Calu3 (cell line): Measurements from ENCODE around the gene RAD51B. TPM values are rescaled to one million over a fixed set of nuclear protein-coding genes. Genes with fewer than 3 reads are reported as not detected.
"Not testable (repeated sequence)": the region's sequence is repeated elsewhere in the genome, so short reads cannot be mapped to it uniquely, and the experiment has no call there.

ENCODE experiments used
- BruUV-seq: library from RNA; stranded (reverse); fragments of 400-500 nt; replicated peaks from 2 replicates; lab custom pipeline; 2021; lab: Mats Ljungman, UMichigan
- CTCF ChIA-PET: fragments of 300-600 bp; sonication (Branson Sonifier 250); formaldehyde crosslinking; loops from one replicate; lab custom pipeline; 2022; ENCODE audit warnings: antibody characterized with exemption; lab: Charles Lee
- DNase-seq: peaks from one replicate; pipeline ENCODE4 v3.0.0; 2022
- H3K27ac Mint-ChIP-seq: one replicate; pipeline ENCODE4 v1.8.0; 2022; ENCODE audit warnings: mixed read lengths; ENCODE audit not compliant: unreplicated experiment
- H3K27me3 Mint-ChIP-seq: one replicate; pipeline ENCODE4 v1.8.0; 2022; ENCODE audit warnings: mixed read lengths; ENCODE audit not compliant: unreplicated experiment
- H3K36me3 Mint-ChIP-seq: one replicate; pipeline ENCODE4 v1.8.0; 2022; ENCODE audit warnings: mild to moderate bottlenecking, moderate library complexity, mixed read lengths; ENCODE audit not compliant: insufficient read depth, unreplicated experiment
- H3K4me1 Mint-ChIP-seq: one replicate; pipeline ENCODE4 v1.8.0; 2022; ENCODE audit warnings: mild to moderate bottlenecking, low read depth, mixed read lengths; ENCODE audit not compliant: unreplicated experiment
- H3K4me3 Mint-ChIP-seq: one replicate; pipeline ENCODE4 v1.8.0; 2022; ENCODE audit warnings: mild to moderate bottlenecking, low read depth, moderate library complexity, mixed read lengths; ENCODE audit not compliant: unreplicated experiment
- H3K9me3 Mint-ChIP-seq: one replicate; pipeline ENCODE4 v1.8.0; 2022; ENCODE audit warnings: low read depth, mixed read lengths; ENCODE audit not compliant: unreplicated experiment
- intact Hi-C: fragments of 100-400 bp; cut with micrococcal nuclease; formaldehyde crosslinking; loops from one replicate; pipeline ENCODE4 v1.10.0; 2022; ENCODE audit not compliant: unreplicated experiment
- total RNA-seq: library from RNA; stranded (reverse); gene quantifications from 2 replicates; pipeline ENCODE4 v1.2.3, GENCODE V29; 2022
- TF ChIP-seq, protein P1 (sequence below): fragments of 200-600 bp; IDR thresholded peaks from one replicate; pipeline ENCODE4 v1.8.0; 2022; ENCODE audit warnings: antibody characterized with exemption; ENCODE audit not compliant: unreplicated experiment

RAD51B gene
- total RNA-seq, 1 experiment from 2014 or later = 24.7 TPM

DNA sequence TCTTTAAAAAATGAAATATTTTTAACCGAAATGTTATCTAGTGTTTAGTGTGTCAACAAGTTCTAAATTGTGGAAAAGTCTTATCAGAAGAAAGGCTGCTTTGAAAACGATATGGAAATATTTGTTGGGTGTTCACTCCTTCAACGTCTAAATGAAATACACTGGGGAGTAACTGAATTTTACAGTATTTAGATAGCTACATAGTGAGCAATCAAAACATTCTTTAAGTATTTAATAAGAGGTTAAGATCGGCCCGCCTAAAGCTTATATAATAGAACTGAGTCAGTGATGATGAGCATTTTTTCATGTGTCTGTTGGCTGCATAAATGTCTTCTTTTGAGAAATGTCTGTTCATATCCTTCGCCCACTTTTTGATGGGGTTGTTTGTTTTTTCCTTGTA lies 228.3 kb downstream of the RAD51B start:
- Mint-ChIP-seq H3K27me3 (no peaks in the 10 kb centered on the region), H3K36me3 (no peaks in the 10 kb centered on the region), H3K4me1 (no peaks in the 10 kb centered on the region), H3K27ac (no peak overlapping the region), H3K9me3 (no peaks in the 10 kb centered on the region), H3K4me3 (no peak overlapping the region)
- CTCF ChIA-PET = no interaction called here
- TF ChIP-seq, protein P1, sequence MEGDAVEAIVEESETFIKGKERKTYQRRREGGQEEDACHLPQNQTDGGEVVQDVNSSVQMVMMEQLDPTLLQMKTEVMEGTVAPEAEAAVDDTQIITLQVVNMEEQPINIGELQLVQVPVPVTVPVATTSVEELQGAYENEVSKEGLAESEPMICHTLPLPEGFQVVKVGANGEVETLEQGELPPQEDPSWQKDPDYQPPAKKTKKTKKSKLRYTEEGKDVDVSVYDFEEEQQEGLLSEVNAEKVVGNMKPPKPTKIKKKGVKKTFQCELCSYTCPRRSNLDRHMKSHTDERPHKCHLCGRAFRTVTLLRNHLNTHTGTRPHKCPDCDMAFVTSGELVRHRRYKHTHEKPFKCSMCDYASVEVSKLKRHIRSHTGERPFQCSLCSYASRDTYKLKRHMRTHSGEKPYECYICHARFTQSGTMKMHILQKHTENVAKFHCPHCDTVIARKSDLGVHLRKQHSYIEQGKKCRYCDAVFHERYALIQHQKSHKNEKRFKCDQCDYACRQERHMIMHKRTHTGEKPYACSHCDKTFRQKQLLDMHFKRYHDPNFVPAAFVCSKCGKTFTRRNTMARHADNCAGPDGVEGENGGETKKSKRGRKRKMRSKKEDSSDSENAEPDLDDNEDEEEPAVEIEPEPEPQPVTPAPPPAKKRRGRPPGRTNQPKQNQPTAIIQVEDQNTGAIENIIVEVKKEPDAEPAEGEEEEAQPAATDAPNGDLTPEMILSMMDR = no peak
- no peak for DNase-seq
- no TSS peak for BruUV-seq
- intact Hi-C loops = no loop called here

- intact Hi-C loops, H3K4me1 Mint-ChIP-seq, BruUV-seq, CTCF ChIA-PET, H3K9me3 Mint-ChIP-seq, DNase-seq, H3K4me3 Mint-ChIP-seq, H3K27me3 Mint-ChIP-seq, H3K27ac Mint-ChIP-seq, H3K36me3 Mint-ChIP-seq: not testable (repeated sequence)
Observed at GRCh38 chr14:68048815-68049214, 229.2 kb downstream of the RAD51B start.

- Mint-ChIP-seq H3K4me1 (no peaks in the 10 kb centered on the region), H3K36me3 (no peaks in the 10 kb centered on the region), H3K27me3 (no peaks in the 10 kb centered on the region), H3K4me3 (no peak overlapping the region), H3K27ac (no peak overlapping the region), H3K9me3 (no peaks in the 10 kb centered on the region)
- BruUV-seq = no TSS peak
- CTCF ChIA-PET = no interaction called here
- intact Hi-C loops = no loop called here
- TF ChIP-seq, protein P1 = no peak
- no peak for DNase-seq
Observed at GRCh38 chr14:68050177-68050576, 230.6 kb downstream of the RAD51B start.

- Mint-ChIP-seq H3K36me3 (no peaks in the 10 kb centered on the region), H3K9me3 (no peaks in the 10 kb centered on the region), H3K4me3 (no peak overlapping the region), H3K27ac (no peak overlapping the region), H3K4me1 (no peaks in the 10 kb centered on the region), H3K27me3 (no peaks in the 10 kb centered on the region)
- CTCF ChIA-PET = no interaction called here
- TF ChIP-seq, protein P1 = no peak
- intact Hi-C loops = no loop called here
- BruUV-seq = no TSS peak
- DNase-seq = no peak
Observed at GRCh38 chr14:68051146-68051545, 231.6 kb downstream of the RAD51B start.

- no TSS peak for BruUV-seq
Observed at GRCh38 chr14:68060198-68060597, 240.6 kb downstream of the RAD51B start.

More at GRCh38 chr14:68060198-68060597, 240.6 kb downstream of the RAD51B start:
- DNase-seq = no peak
- Mint-ChIP-seq H3K4me3 (no peak overlapping the region), H3K27ac (no peak overlapping the region), H3K27me3 (no peaks in the 10 kb centered on the region), H3K36me3 (no peaks in the 10 kb centered on the region), H3K4me1 (no peaks in the 10 kb centered on the region), H3K9me3 (peaks cover 5% of the 10 kb centered on the region)
- TF ChIP-seq, protein P1 = no peak
- CTCF ChIA-PET = no interaction called here
- intact Hi-C loops = no loop called here
